IMR-90 (cell line): ENCODE results near the gene FBXW12. TPM values are rescaled to one million over a fixed set of nuclear protein-coding genes. Genes with fewer than 3 reads are reported as not detected.

Experiments
- ATAC-seq: fragments of 200-7000 bp; cut with Tn5 transposase; 2 replicates; pipeline ENCODE4 v1.9.1; 2020; ENCODE audit warnings: low read depth, mild to moderate bottlenecking, moderate library complexity
- BruUV-seq: library from RNA; stranded (reverse); fragments of 400-500 nt; replicated peaks from 2 replicates; lab custom pipeline; 2021; lab: Mats Ljungman, UMichigan
- CTCF ChIA-PET: fragments of 300-600 bp; formaldehyde crosslinking; extraction: SDS; loops from one replicate; lab custom pipeline; 2021; ENCODE audit warnings: antibody characterized with exemption; lab: Yijun Ruan, JAX
- POLR2A ChIA-PET: fragments of 300-600 bp; sonication (Branson Sonifier 250); formaldehyde crosslinking; loops from one replicate; lab custom pipeline; 2022; ENCODE audit warnings: antibody characterized with exemption; ENCODE audit not compliant: unreplicated experiment; lab: Charles Lee
- DNase-seq: peaks from one replicate; pipeline ENCODE4 v3.0.0; 2013
- H2AFZ ChIP-seq: replicated peaks from 2 replicates; pipeline ENCODE3; 2013; ENCODE audit warnings: low read length, mild to moderate bottlenecking; ENCODE audit not compliant: poor library complexity
- H2AK5ac ChIP-seq: 2 replicates; pipeline ENCODE4 v1.6.1; 2013; ENCODE audit warnings: low read depth, low read length, inconsistent platforms
- H2AK9ac ChIP-seq: replicated peaks from 2 replicates; pipeline ENCODE3; 2013; ENCODE audit warnings: mild to moderate bottlenecking, low read depth, low read length, moderate library complexity; ENCODE audit not compliant: poor library complexity
- H2BK120ac ChIP-seq: 2 replicates; pipeline ENCODE4 v1.6.1; 2013; ENCODE audit warnings: low read depth, low read length, inconsistent platforms
- H2BK15ac ChIP-seq: 3 replicates; pipeline ENCODE4 v1.6.1; 2013; ENCODE audit warnings: low read depth, low read length, inconsistent platforms
- H2BK20ac ChIP-seq: 2 replicates; pipeline ENCODE4 v1.6.1; 2013; ENCODE audit warnings: low read depth, mild to moderate bottlenecking, inconsistent platforms, low read length, moderate library complexity
- H2BK5ac ChIP-seq: 2 replicates; pipeline ENCODE4 v1.6.1; 2013; ENCODE audit warnings: mild to moderate bottlenecking, low read depth, low read length, inconsistent platforms; ENCODE audit not compliant: poor library complexity, severe bottlenecking
- H3K14ac ChIP-seq: replicated peaks from 2 replicates; pipeline ENCODE4 v1.6.1; 2013; ENCODE audit warnings: low read depth, low read length, inconsistent platforms
- H3K18ac ChIP-seq: 2 replicates; pipeline ENCODE4 v1.6.1; 2013; ENCODE audit warnings: low read depth, low read length, control low read depth
- H3K23ac ChIP-seq: 2 replicates; pipeline ENCODE4 v1.6.1; 2013; ENCODE audit warnings: low read depth, low read length, inconsistent platforms
- H3K27ac ChIP-seq: 2 replicates; pipeline ENCODE4 v1.5.1; 2013; ENCODE audit warnings: mild to moderate bottlenecking, control low read depth, low read length; ENCODE audit not compliant: insufficient read depth
- H3K27me3 ChIP-seq: 2 replicates; pipeline ENCODE4 v1.6.1; 2013; ENCODE audit warnings: low read length; ENCODE audit not compliant: control insufficient read depth, insufficient read depth
- H3K36me3 ChIP-seq: 2 replicates; pipeline ENCODE4 v1.6.1; 2013; ENCODE audit warnings: low read length, mixed read lengths; ENCODE audit not compliant: control insufficient read depth, insufficient read depth
- H3K4ac ChIP-seq: 2 replicates; pipeline ENCODE4 v1.6.1; 2013; ENCODE audit warnings: low read depth, low read length, inconsistent platforms
- H3K4me1 ChIP-seq: 2 replicates; pipeline ENCODE4 v1.6.1; 2013; ENCODE audit warnings: low read length, mixed read lengths; ENCODE audit not compliant: control insufficient read depth, insufficient read depth
- H3K4me2 ChIP-seq: 2 replicates; pipeline ENCODE4 v1.6.1; 2013; ENCODE audit warnings: low read depth, mild to moderate bottlenecking, control low read depth, low read length, moderate library complexity
- H3K4me3 ChIP-seq: 2 replicates; pipeline ENCODE4 v1.5.1; 2013; ENCODE audit warnings: low read depth, mild to moderate bottlenecking, control low read depth, low read length, moderate library complexity; ENCODE audit not compliant: insufficient read depth
- H3K56ac ChIP-seq: 2 replicates; pipeline ENCODE4 v1.6.1; 2013; ENCODE audit warnings: low read length, inconsistent platforms; ENCODE audit not compliant: insufficient read depth; ENCODE audit errors: extremely low read depth
- H3K79me1 ChIP-seq, 2 experiments: 2 replicates each; pipeline ENCODE4 v1.6.1; 2013; ENCODE audit warnings: low read length in 2 of 2, inconsistent platforms in 1 of 2, low read depth in 1 of 2
- H3K9ac ChIP-seq: 2 replicates; pipeline ENCODE4 v1.6.1; 2013; ENCODE audit warnings: low read depth, low read length, control low read depth
- H3K9me1 ChIP-seq: 2 replicates; pipeline ENCODE4 v1.6.1; 2013; ENCODE audit warnings: low read length, inconsistent platforms; ENCODE audit not compliant: insufficient read depth
- H3K9me3 ChIP-seq: 2 replicates; pipeline ENCODE4 v1.6.1; 2013; ENCODE audit warnings: low read length; ENCODE audit not compliant: control insufficient read depth, insufficient read depth
- H4K20me1 ChIP-seq: 2 replicates; pipeline ENCODE4 v1.6.1; 2013; ENCODE audit warnings: low read length, inconsistent platforms; ENCODE audit not compliant: insufficient read depth
- H4K5ac ChIP-seq: 2 replicates; pipeline ENCODE4 v1.6.1; 2013; ENCODE audit warnings: mild to moderate bottlenecking, low read depth, low read length, control low read depth
- H4K8ac ChIP-seq, 2 experiments: 2 replicates each; pipeline ENCODE4 v1.6.1; 2013; ENCODE audit warnings: low read depth in 2 of 2, low read length in 2 of 2, control low read depth in 1 of 2, inconsistent platforms in 1 of 2
- H4K91ac ChIP-seq: 2 replicates; pipeline ENCODE4 v1.6.1; 2013; ENCODE audit warnings: low read depth, low read length, inconsistent platforms; ENCODE audit not compliant: insufficient read depth
- CEBPB ChIP-seq: IDR thresholded peaks from 2 replicates; pipeline ENCODE4 v1.6.1; 2012; ENCODE audit warnings: low read depth, low read length, improper control_type of control experiment
- CHD1 ChIP-seq: IDR thresholded peaks from 2 replicates; pipeline ENCODE4 v1.6.1; 2012; ENCODE audit warnings: low read depth, low read length, improper control_type of control experiment
- FOS ChIP-seq: fragments of 150-350 bp; IDR thresholded peaks from 2 replicates; pipeline ENCODE4 v1.6.1; 2016; ENCODE audit warnings: low read depth, low read length
- MAFK ChIP-seq: IDR thresholded peaks from 2 replicates; pipeline ENCODE4 v1.6.1; 2012; ENCODE audit warnings: low read depth, low read length, improper control_type of control experiment
- MAZ ChIP-seq: IDR thresholded peaks from 2 replicates; pipeline ENCODE4 v1.6.1; 2012; ENCODE audit warnings: low read depth, mild to moderate bottlenecking, low read length, improper control_type of control experiment, moderate library complexity, borderline replicate concordance
- MXI1 ChIP-seq: IDR thresholded peaks from 2 replicates; pipeline ENCODE4 v1.6.1; 2012; ENCODE audit warnings: low read depth, mild to moderate bottlenecking, low read length, moderate library complexity, borderline replicate concordance
- NFE2L2 ChIP-seq: fragments of 150-350 bp; IDR thresholded peaks from 2 replicates; pipeline ENCODE4 v1.6.1; 2016; ENCODE audit warnings: low read depth, mild to moderate bottlenecking, low read length
- RAD21 ChIP-seq: IDR thresholded peaks from 2 replicates; pipeline ENCODE4 v1.6.1; 2012; ENCODE audit warnings: low read length, improper control_type of control experiment
- RCOR1 ChIP-seq: IDR thresholded peaks from 2 replicates; pipeline ENCODE4 v1.6.1; 2012; ENCODE audit warnings: mild to moderate bottlenecking, low read length, improper control_type of control experiment; ENCODE audit not compliant: insufficient replicate concordance
- RFX5 ChIP-seq: IDR thresholded peaks from 2 replicates; pipeline ENCODE4 v1.8.0; 2012; ENCODE audit warnings: low read depth, mild to moderate bottlenecking, low read length, moderate library complexity
- SMC3 ChIP-seq: fragments of 150-350 bp; IDR thresholded peaks from 2 replicates; pipeline ENCODE4 v1.6.1; 2016; ENCODE audit warnings: low read depth, mild to moderate bottlenecking, antibody characterized with exemption, low read length, moderate library complexity
- WGBS, 2 experiments: methylation state at CpG; one replicate each; pipeline versions ENCODE4 v1.1.5 to v1.1.7; 2013; ENCODE audit warnings: missing lambda C conversion rate in 2 of 2; ENCODE audit not compliant: insufficient read length in 1 of 2; ENCODE audit errors: extremely low coverage in 2 of 2; 5-methylcytosine and 5-hydroxymethylcytosine counted together
- dilution Hi-C: fragments of 300-500 bp; cut with HindIII; formaldehyde crosslinking; loops from one replicate; pipeline ENCODE4 v1.14.3; 2018; ENCODE audit warnings: low sequenced_read_pairs; ENCODE audit not compliant: unreplicated experiment
- in situ Hi-C: fragments of 300-500 bp; cut with MboI; formaldehyde crosslinking; loops from 3 replicates; pipeline ENCODE4 v1.14.3; 2019; ENCODE audit warnings: low sequenced_read_pairs, inconsistent platforms, mixed read lengths
- intact Hi-C: fragments of 100-400 bp; cut with micrococcal nuclease; formaldehyde crosslinking; loops from 2 replicates; pipeline ENCODE4 v1.10.0; 2022
- polyA plus RNA-seq, 3 experiments: library from polyadenylated mRNA; depleted of rRNA; stranded (reverse); fragments of >200 nt; gene quantifications; 2 replicates each; pipeline ENCODE4 v1.2.3, GENCODE V29; 2012; ENCODE audit warnings: low replicate concordance in 1 of 3
- total RNA-seq: library from RNA; depleted of rRNA; stranded (reverse); fragments of >200 nt; gene quantifications from 2 replicates; pipeline ENCODE4 v1.2.3, GENCODE V29; 2012
- TF ChIP-seq, protein P1 (sequence below): fragments of 150-350 bp; IDR thresholded peaks from 2 replicates; pipeline ENCODE4 v1.6.1; 2016; ENCODE audit warnings: low read depth, mild to moderate bottlenecking, low read length, moderate library complexity, borderline replicate concordance
- TF ChIP-seq, protein P2 (sequence below): conservative IDR thresholded peaks from 2 replicates; pipeline ENCODE4 v1.5.1; 2012; ENCODE audit warnings: mild to moderate bottlenecking, low read depth, low read length, improper control_type of control experiment
- TF ChIP-seq, protein P3 (sequence below): fragments of 150-350 bp; IDR thresholded peaks from 2 replicates; pipeline ENCODE4 v1.6.1; 2017; ENCODE audit warnings: mild to moderate bottlenecking, antibody characterized with exemption, low read length, low read depth

Gene FBXW12
- total and polyA plus RNA-seq, 2 of the 4 experiments (the other 2 are of a cell fraction) = not detected

DNA sequence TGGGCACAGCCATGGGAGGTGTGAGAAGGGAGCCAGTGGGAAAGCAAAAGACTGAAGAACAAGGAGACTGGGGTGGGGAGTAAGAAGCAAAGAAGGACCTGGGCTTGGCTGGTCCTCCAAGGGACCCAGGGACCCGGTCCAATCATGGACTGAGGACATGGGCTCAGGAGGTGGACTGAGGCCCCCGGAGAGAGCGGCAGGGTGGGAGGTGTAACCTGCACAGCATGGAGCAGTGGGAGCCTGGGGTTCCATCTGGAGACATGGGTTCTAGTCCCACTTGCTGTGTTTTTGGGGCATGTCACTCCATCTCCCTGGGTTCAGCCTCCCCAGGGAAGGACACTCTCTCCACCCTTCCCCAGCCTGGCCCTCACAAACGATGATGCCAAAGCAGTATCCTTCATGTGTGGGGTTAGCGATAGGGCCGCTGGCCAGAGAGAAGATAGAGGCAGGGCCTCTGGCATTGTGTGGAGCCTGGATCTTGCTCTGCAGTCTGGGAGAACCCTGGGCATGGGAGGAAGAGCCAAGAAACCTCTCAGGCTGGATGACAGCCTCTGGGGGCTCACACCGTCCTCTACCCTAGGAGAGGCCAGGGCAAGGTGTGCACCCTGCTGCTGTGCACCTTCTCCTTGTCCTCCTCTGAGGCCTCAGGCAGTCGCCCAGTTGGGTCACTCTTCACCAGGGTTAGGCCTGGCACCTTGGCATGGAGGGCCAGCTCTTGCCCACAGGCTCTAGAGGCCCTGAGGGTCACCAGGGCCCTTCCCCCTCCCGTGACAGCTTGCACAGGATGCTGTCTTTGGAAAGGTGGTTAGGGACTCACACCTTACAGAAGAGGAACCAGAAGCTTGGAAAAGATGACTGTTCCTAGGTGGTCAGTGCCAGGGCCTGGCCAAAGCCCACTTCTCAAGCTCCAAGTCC, 26.0 kb downstream of the FBXW12 start:
- H2BK5ac ChIP-seq = no peak overlapping the region
- H3K18ac ChIP-seq = no peak overlapping the region
- no peak overlapping the region for H2BK20ac ChIP-seq
- ATAC-seq (no peak), DNase-seq (no peak)
- H3K9me1 ChIP-seq = peaks cover 7% of the 10 kb centered on the region; the same call in 1 of the 2 replicates
- no peak overlapping the region for H3K4ac ChIP-seq
- no peak overlapping the region for H2AK9ac ChIP-seq
- no peak overlapping the region for H4K8ac ChIP-seq
- CTCF ChIA-PET = interaction anchor here (4.8 kb wide), 1 partner anchor 38 kb away, joined by 65 read pairs; no protein-coding TSS in a partner anchor
- POLR2A ChIA-PET = no interaction called here
- H3K4me1 ChIP-seq = peaks cover 7% of the 10 kb centered on the region
- no peaks in the 10 kb centered on the region for H4K20me1 ChIP-seq
- intact Hi-C loops = no loop called here
- 80% methylated on average over 1 of the region's 9 CpGs; no CpG with 5 or more reads in 1 of the 2 experiments for WGBS, 2 experiments
- H3K9ac ChIP-seq = no peak overlapping the region
- in situ Hi-C loops = no loop called here
- no peaks in the 10 kb centered on the region for H3K9me3 ChIP-seq
- no peak overlapping the region for H3K4me3 ChIP-seq
- dilution Hi-C loops = no loop called here
- peaks cover 14% of the 10 kb centered on the region for H3K27me3 ChIP-seq
- H3K56ac ChIP-seq = no peak overlapping the region
- no peak overlapping the region for H3K4me2 ChIP-seq
- H3K23ac ChIP-seq = no peak overlapping the region
- no peak overlapping the region for H3K14ac ChIP-seq
- no peak overlapping the region for H2BK120ac ChIP-seq
- H4K5ac ChIP-seq = no peak overlapping the region
- H3K36me3 ChIP-seq = no peaks in the 10 kb centered on the region; the same call in 1 of the 2 replicates
- peak overlapping the region; percentile 8 for H2AFZ ChIP-seq
- no peak overlapping the region for H3K27ac ChIP-seq
- no peaks in the 10 kb centered on the region for H3K79me1 ChIP-seq
- BruUV-seq = no TSS peak
- no peak overlapping the region for H2BK15ac ChIP-seq
- no peak overlapping the region for H2AK5ac ChIP-seq
- H4K91ac ChIP-seq = no peak overlapping the region
- TF ChIP-seq MAFK (no peak), MAZ (no peak), RFX5 (no peak), FOS (no peak), CEBPB (no peak), RCOR1 (no peak), CHD1 (no peak), NFE2L2 (no peak), SMC3 (no peak), RAD21 (no peak), MXI1 (no peak)
- TF ChIP-seq, protein P1, sequence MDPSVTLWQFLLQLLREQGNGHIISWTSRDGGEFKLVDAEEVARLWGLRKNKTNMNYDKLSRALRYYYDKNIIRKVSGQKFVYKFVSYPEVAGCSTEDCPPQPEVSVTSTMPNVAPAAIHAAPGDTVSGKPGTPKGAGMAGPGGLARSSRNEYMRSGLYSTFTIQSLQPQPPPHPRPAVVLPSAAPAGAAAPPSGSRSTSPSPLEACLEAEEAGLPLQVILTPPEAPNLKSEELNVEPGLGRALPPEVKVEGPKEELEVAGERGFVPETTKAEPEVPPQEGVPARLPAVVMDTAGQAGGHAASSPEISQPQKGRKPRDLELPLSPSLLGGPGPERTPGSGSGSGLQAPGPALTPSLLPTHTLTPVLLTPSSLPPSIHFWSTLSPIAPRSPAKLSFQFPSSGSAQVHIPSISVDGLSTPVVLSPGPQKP = no peak
- TF ChIP-seq, protein P2, sequence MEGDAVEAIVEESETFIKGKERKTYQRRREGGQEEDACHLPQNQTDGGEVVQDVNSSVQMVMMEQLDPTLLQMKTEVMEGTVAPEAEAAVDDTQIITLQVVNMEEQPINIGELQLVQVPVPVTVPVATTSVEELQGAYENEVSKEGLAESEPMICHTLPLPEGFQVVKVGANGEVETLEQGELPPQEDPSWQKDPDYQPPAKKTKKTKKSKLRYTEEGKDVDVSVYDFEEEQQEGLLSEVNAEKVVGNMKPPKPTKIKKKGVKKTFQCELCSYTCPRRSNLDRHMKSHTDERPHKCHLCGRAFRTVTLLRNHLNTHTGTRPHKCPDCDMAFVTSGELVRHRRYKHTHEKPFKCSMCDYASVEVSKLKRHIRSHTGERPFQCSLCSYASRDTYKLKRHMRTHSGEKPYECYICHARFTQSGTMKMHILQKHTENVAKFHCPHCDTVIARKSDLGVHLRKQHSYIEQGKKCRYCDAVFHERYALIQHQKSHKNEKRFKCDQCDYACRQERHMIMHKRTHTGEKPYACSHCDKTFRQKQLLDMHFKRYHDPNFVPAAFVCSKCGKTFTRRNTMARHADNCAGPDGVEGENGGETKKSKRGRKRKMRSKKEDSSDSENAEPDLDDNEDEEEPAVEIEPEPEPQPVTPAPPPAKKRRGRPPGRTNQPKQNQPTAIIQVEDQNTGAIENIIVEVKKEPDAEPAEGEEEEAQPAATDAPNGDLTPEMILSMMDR = no peak
- TF ChIP-seq, protein P3, sequence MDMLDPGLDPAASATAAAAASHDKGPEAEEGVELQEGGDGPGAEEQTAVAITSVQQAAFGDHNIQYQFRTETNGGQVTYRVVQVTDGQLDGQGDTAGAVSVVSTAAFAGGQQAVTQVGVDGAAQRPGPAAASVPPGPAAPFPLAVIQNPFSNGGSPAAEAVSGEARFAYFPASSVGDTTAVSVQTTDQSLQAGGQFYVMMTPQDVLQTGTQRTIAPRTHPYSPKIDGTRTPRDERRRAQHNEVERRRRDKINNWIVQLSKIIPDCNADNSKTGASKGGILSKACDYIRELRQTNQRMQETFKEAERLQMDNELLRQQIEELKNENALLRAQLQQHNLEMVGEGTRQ = no peak
